Measurements from ENCODE around the gene ANKEF1.

The ANKEF1 gene

GRCh38 chr20:10034717-10035571 is at the start of gene ANKEF1:
ANKEF1 (plus strand) TSS chr20:10034987; CDS start chr20:10038302, 3,315 bp downstream.
- peak within 1 kb of the TSS; percentile 67 for H3K27ac ChIP-seq
- peak; percentile 10 for DNase-seq (ENCODE audit: low read depth, low spot score)

- DNase-seq (ENCODE audit: low read depth, low spot score), result no peak
- H3K27ac ChIP-seq, result no peak overlapping the region
Measured at GRCh38 chr20:9985281-9985680, 49.5 kb upstream of the ANKEF1 start.

GRCh38 chr20:9985773-9986172 is 49.0 kb upstream of the ANKEF1 start:
- DNase-seq (ENCODE audit: low read depth, low spot score), result no peak
- H3K27ac ChIP-seq, result no peak overlapping the region

- peak overlapping the region; percentile 25 for H3K27ac ChIP-seq
- DNase-seq (ENCODE audit: low read depth, low spot score), result no peak
Measured at GRCh38 chr20:9989066-9989724, 45.6 kb upstream of the ANKEF1 start.

GRCh38 chr20:9993137-9993536 is 41.6 kb upstream of the ANKEF1 start:
- no peak for DNase-seq (ENCODE audit: low read depth, low spot score)
- no peak overlapping the region for H3K27ac ChIP-seq

GRCh38 chr20:9994676-9995075 is 40.1 kb upstream of the ANKEF1 start:
- no peak for DNase-seq (ENCODE audit: low read depth, low spot score)
- H3K27ac ChIP-seq, result no peak overlapping the region

GRCh38 chr20:9995510-9996272 is 39.1 kb upstream of the ANKEF1 start:
- H3K27ac ChIP-seq, result no peak overlapping the region
- DNase-seq (ENCODE audit: low read depth, low spot score), result no peak

- peak; percentile 10 for DNase-seq (ENCODE audit: low read depth, low spot score)
- no peak overlapping the region for H3K27ac ChIP-seq
Measured at GRCh38 chr20:9996944-9997343, 37.8 kb upstream of the ANKEF1 start.

GRCh38 chr20:9999645-10000044 is 35.1 kb upstream of the ANKEF1 start:
- no peak for DNase-seq (ENCODE audit: low read depth, low spot score)
- H3K27ac ChIP-seq, result no peak overlapping the region

GRCh38 chr20:10002866-10003265 is 31.9 kb upstream of the ANKEF1 start:
- no peak for DNase-seq (ENCODE audit: low read depth, low spot score)
- no peak overlapping the region for H3K27ac ChIP-seq

- no peak overlapping the region for H3K27ac ChIP-seq
- no peak for DNase-seq (ENCODE audit: low read depth, low spot score)
Measured at GRCh38 chr20:10004900-10005299, 29.9 kb upstream of the ANKEF1 start.

- H3K27ac ChIP-seq, result no peak overlapping the region
Measured at GRCh38 chr20:10005885-10006284, 28.9 kb upstream of the ANKEF1 start.

GRCh38 chr20:10006447-10007090 is 28.2 kb upstream of the ANKEF1 start:
- no peak overlapping the region for H3K27ac ChIP-seq
- no peak for DNase-seq (ENCODE audit: low read depth, low spot score)

More at GRCh38 chr20:10005885-10006284, 28.9 kb upstream of the ANKEF1 start:
- DNase-seq (ENCODE audit: low read depth, low spot score), result no peak

GRCh38 chr20:10007158-10007557 is 27.6 kb upstream of the ANKEF1 start:
- H3K27ac ChIP-seq, result no peak overlapping the region
- DNase-seq (ENCODE audit: low read depth, low spot score), result no peak

GRCh38 chr20:10007747-10008146 is 27.0 kb upstream of the ANKEF1 start:
- DNase-seq (ENCODE audit: low read depth, low spot score), result no peak

GRCh38 chr20:10012464-10012863 is 22.3 kb upstream of the ANKEF1 start:
- no peak for DNase-seq (ENCODE audit: low read depth, low spot score)
- no peak overlapping the region for H3K27ac ChIP-seq

More at GRCh38 chr20:10007747-10008146, 27.0 kb upstream of the ANKEF1 start:
- H3K27ac ChIP-seq, result no peak overlapping the region

GRCh38 chr20:10014431-10014830 is 20.4 kb upstream of the ANKEF1 start:
- no peak for DNase-seq (ENCODE audit: low read depth, low spot score)

GRCh38 chr20:10020937-10021336 is 13.8 kb upstream of the ANKEF1 start:
- no peak for DNase-seq (ENCODE audit: low read depth, low spot score)
- H3K27ac ChIP-seq, result no peak overlapping the region

More at GRCh38 chr20:10014431-10014830, 20.4 kb upstream of the ANKEF1 start:
- H3K27ac ChIP-seq, result no peak overlapping the region

- H3K27ac ChIP-seq, result no peak overlapping the region
- no peak for DNase-seq (ENCODE audit: low read depth, low spot score)
Measured at GRCh38 chr20:10022625-10023024, 12.2 kb upstream of the ANKEF1 start.

- DNase-seq (ENCODE audit: low read depth, low spot score), result no peak
- no peak overlapping the region for H3K27ac ChIP-seq
Measured at GRCh38 chr20:10023911-10024310, 10.9 kb upstream of the ANKEF1 start.

Data from epithelial cell of prostate (primary cell).